ENCODE results near the gene UNC5C. TPM values are rescaled to one million over a fixed set of nuclear protein-coding genes. Genes with fewer than 3 reads are reported as not detected.
"Not testable (repeated sequence)": the region's sequence is repeated elsewhere in the genome, so short reads cannot be mapped to it uniquely, and the experiment has no call there.

The UNC5C gene
- total and polyA plus RNA-seq, 2 donors (not counting 1 experiment from before 2014, with no cell fraction given): 2.0 to 11.6 TPM

DNA sequence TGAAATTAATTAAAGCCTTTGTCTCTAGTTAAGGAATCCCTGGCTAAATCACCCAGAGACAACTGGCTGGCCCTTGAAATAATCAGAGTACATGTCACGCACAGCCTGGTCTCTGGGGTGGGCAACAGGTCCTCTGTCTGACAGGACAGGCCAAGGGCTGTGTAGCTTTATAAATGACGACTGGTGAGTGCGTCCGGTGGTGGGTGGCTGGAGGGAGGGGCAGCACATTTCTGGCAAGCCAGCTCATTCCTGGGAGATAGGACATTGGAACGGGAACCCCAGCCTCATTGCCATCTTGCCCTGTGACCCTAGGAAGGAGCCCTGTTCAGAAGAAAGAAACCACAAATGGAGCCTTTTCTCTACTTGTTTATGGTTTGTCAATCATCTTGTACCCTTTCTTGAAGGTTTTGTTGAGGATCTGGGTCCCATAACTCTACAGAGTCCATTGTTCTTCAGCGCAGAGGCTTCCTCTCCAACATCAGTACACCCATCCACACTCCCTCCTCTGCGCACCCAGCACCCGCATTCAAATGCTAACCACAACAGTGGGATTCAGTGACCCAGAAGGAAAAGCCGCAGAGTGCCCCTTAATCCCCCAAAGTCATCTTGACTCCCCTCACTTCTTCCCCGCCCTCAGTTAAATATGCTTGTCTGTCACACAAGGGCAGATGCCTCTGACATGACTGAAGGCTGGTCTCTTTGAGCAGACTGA lies 368.1 kb downstream of the UNC5C start:
- Histone ChIP-seq H3K36me3 (ENCODE audit: control insufficient read depth, insufficient read depth, low read length) (no peaks in the 10 kb centered on the region), H3K4me2 (ENCODE audit: extremely low read depth, insufficient read depth, low read length) (no peak overlapping the region), H3K9me3 (ENCODE audit: control insufficient read depth, insufficient read depth, low read depth, low read length) (no peaks in the 10 kb centered on the region), H3K4me3 (replicated peaks in 1 of 4; ENCODE audit: control extremely low read depth in 1 of 4, insufficient read depth in 1 of 4, low read depth in 3 of 4, low read length in 4 of 4) (no peak overlapping the region), H2AFZ (ENCODE audit: low read length) (no peak overlapping the region), H3K27ac (ENCODE audit: insufficient read depth, low read length) (no peak overlapping the region), H4K20me1 (ENCODE audit: control insufficient read depth, extremely low read depth, insufficient read depth, low read length) (no peaks in the 10 kb centered on the region), H3K27me3 (ENCODE audit: control insufficient read depth, insufficient read depth, low read length) (no peaks in the 10 kb centered on the region), H3K79me2 (ENCODE audit: control insufficient read depth, insufficient read depth, low read length) (no peaks in the 10 kb centered on the region), H3K4me1 (ENCODE audit: control insufficient read depth, extremely low read depth, insufficient read depth, low read length) (no peaks in the 10 kb centered on the region), H3K9ac (ENCODE audit: insufficient read depth, low read length) (no peak overlapping the region)
- no peak for DNase-seq (ENCODE audit: low read depth in 2 of 2)
- TF ChIP-seq, protein P1, sequence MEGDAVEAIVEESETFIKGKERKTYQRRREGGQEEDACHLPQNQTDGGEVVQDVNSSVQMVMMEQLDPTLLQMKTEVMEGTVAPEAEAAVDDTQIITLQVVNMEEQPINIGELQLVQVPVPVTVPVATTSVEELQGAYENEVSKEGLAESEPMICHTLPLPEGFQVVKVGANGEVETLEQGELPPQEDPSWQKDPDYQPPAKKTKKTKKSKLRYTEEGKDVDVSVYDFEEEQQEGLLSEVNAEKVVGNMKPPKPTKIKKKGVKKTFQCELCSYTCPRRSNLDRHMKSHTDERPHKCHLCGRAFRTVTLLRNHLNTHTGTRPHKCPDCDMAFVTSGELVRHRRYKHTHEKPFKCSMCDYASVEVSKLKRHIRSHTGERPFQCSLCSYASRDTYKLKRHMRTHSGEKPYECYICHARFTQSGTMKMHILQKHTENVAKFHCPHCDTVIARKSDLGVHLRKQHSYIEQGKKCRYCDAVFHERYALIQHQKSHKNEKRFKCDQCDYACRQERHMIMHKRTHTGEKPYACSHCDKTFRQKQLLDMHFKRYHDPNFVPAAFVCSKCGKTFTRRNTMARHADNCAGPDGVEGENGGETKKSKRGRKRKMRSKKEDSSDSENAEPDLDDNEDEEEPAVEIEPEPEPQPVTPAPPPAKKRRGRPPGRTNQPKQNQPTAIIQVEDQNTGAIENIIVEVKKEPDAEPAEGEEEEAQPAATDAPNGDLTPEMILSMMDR (conservative IDR thresholded peaks at IDR 0.05 in 1 of 2, IDR thresholded peaks at IDR 0.05 in 1 of 2; ENCODE audit: low read depth in 1 of 2, low read length in 2 of 2): no peak
- no peak for TF ChIP-seq EZH2 (IDR thresholded peaks at IDR 0.05; ENCODE audit: low read length, missing control alignments)

GRCh38 chr4:95178938-95179337 lies 369.8 kb downstream of the UNC5C start:
- Histone ChIP-seq H3K4me3 (replicated peaks in 1 of 4; ENCODE audit: control extremely low read depth in 1 of 4, insufficient read depth in 1 of 4, low read depth in 3 of 4, low read length in 4 of 4) (no peak overlapping the region), H3K79me2 (ENCODE audit: control insufficient read depth, insufficient read depth, low read length) (no peaks in the 10 kb centered on the region), H3K36me3 (ENCODE audit: control insufficient read depth, insufficient read depth, low read length) (no peaks in the 10 kb centered on the region), H4K20me1 (ENCODE audit: control insufficient read depth, extremely low read depth, insufficient read depth, low read length) (no peaks in the 10 kb centered on the region), H3K27me3 (ENCODE audit: control insufficient read depth, insufficient read depth, low read length) (no peaks in the 10 kb centered on the region), H2AFZ (ENCODE audit: low read length) (no peak overlapping the region), H3K9ac (ENCODE audit: insufficient read depth, low read length) (no peak overlapping the region), H3K4me1 (ENCODE audit: control insufficient read depth, extremely low read depth, insufficient read depth, low read length) (no peaks in the 10 kb centered on the region), H3K27ac (ENCODE audit: insufficient read depth, low read length) (no peak overlapping the region), H3K4me2 (ENCODE audit: extremely low read depth, insufficient read depth, low read length) (no peak overlapping the region), H3K9me3 (ENCODE audit: control insufficient read depth, insufficient read depth, low read depth, low read length) (no peaks in the 10 kb centered on the region)
- TF ChIP-seq, protein P1 (conservative IDR thresholded peaks at IDR 0.05 in 1 of 2, IDR thresholded peaks at IDR 0.05 in 1 of 2; ENCODE audit: low read depth in 1 of 2, low read length in 2 of 2): no peak
- TF ChIP-seq EZH2 (IDR thresholded peaks at IDR 0.05; ENCODE audit: low read length, missing control alignments): no peak
- no peak for DNase-seq (ENCODE audit: low read depth in 2 of 2)

DNA sequence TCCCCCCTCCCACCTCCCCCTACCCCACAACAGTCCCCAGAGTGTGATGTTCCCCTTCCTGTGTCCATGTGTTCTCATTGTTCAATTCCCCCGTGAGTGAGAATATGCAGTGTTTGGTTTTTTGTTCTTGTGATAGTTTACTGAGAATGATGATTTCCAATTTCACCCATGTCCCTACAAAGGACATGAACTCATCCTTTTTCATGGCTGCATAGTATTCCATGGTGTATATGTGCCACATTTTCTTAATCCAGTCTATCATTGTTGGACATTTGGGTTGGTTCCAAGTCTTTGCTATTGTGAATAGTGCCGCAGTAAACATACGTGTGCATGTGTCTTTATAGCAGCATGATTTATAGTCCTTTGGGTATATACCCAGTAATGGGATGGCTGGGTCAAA lies 377.4 kb downstream of the UNC5C start:
- H3K27me3 ChIP-seq (ENCODE audit: control insufficient read depth, insufficient read depth, low read length); H3K4me2 ChIP-seq (ENCODE audit: extremely low read depth, insufficient read depth, low read length); DNase-seq (ENCODE audit: low read depth in 2 of 2); H3K27ac ChIP-seq (ENCODE audit: insufficient read depth, low read length); H3K36me3 ChIP-seq (ENCODE audit: control insufficient read depth, insufficient read depth, low read length); H4K20me1 ChIP-seq (ENCODE audit: control insufficient read depth, extremely low read depth, insufficient read depth, low read length); H3K4me1 ChIP-seq (ENCODE audit: control insufficient read depth, extremely low read depth, insufficient read depth, low read length); H3K9ac ChIP-seq (ENCODE audit: insufficient read depth, low read length); H3K79me2 ChIP-seq (ENCODE audit: control insufficient read depth, insufficient read depth, low read length); H3K4me3 ChIP-seq (replicated peaks in 1 of 4; ENCODE audit: control extremely low read depth in 1 of 4, insufficient read depth in 1 of 4, low read depth in 3 of 4, low read length in 4 of 4); H2AFZ ChIP-seq (ENCODE audit: low read length); H3K9me3 ChIP-seq (ENCODE audit: control insufficient read depth, insufficient read depth, low read depth, low read length): not testable (repeated sequence)

All from fibroblast of lung (primary cell).